PFSK-1 (cell line): ENCODE measurements around the gene SGSH.

Experiments
- FOXP2 ChIP-seq: optimal IDR thresholded peaks from 2 replicates; pipeline ENCODE3; 2011; ENCODE audit warnings: borderline replicate concordance, control low read depth, inconsistent platforms; ENCODE audit not compliant: insufficient read depth; ENCODE audit errors: extremely low read length, extremely low read depth
- POLR2AphosphoS5 ChIP-seq: IDR thresholded peaks from 2 replicates; pipeline ENCODE4 v1.6.1; 2012; ENCODE audit warnings: low read depth, mild to moderate bottlenecking, control low read depth, low read length, moderate library complexity
- TAF1 ChIP-seq: IDR thresholded peaks from 2 replicates; pipeline ENCODE4 v1.6.1; 2012; ENCODE audit warnings: low read length, control low read depth, borderline replicate concordance; ENCODE audit not compliant: insufficient read depth
- TF ChIP-seq, protein P1 (sequence below), 2 experiments: IDR thresholded peaks; 2 replicates each; pipeline versions ENCODE4 v1.6.1 to v1.8.0; 2011 to 2012; ENCODE audit warnings: low read depth in 2 of 2, low read length in 2 of 2, control low read depth in 1 of 2, inconsistent platforms in 1 of 2, mild to moderate bottlenecking in 1 of 2, moderate library complexity in 1 of 2; ENCODE audit not compliant: insufficient read depth in 1 of 2

DNA sequence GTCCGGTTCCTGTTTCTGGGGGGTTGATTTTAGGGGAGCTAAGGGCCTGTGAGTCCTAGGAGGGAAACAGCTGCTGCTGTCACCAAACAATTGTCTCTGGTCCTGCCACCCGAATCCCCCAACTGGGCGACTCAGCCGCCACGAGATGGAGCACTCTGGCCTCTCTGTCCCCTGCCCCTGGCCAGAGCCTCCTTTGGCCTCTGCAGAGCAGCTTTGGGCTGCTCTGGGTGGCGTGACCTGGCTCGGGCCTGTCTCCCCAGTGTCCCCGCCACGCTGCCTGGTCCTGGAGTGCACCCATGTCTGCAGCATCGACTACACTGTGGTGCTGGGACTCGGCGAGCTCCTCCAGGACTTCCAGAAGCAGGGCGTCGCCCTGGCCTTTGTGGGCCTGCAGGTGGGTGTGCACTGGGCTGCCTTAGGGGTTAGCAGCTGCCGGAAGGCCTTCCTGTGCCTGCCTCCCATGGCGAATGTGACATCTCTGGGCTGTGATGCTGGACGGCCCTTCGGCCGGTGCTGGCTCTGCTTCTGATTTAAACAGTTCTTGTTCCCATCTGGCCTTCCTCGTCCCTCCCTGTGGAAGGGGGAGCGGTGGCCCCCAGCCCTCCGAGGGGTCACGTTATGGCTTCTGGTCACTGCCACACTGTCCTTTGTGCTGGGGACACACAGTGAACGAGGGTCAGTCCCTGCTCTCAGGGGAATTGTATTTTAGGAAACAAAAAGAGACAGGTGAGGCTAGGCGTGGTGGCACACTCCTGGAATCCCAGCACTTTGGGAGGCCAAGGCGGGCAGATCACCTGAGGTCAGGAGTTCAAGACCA is 29.0 kb upstream of the SGSH start:
- TF ChIP-seq FOXP2: no peak
- no peak for TF ChIP-seq TAF1
- TF ChIP-seq POLR2AphosphoS5: no peak
- TF ChIP-seq, protein P1, sequence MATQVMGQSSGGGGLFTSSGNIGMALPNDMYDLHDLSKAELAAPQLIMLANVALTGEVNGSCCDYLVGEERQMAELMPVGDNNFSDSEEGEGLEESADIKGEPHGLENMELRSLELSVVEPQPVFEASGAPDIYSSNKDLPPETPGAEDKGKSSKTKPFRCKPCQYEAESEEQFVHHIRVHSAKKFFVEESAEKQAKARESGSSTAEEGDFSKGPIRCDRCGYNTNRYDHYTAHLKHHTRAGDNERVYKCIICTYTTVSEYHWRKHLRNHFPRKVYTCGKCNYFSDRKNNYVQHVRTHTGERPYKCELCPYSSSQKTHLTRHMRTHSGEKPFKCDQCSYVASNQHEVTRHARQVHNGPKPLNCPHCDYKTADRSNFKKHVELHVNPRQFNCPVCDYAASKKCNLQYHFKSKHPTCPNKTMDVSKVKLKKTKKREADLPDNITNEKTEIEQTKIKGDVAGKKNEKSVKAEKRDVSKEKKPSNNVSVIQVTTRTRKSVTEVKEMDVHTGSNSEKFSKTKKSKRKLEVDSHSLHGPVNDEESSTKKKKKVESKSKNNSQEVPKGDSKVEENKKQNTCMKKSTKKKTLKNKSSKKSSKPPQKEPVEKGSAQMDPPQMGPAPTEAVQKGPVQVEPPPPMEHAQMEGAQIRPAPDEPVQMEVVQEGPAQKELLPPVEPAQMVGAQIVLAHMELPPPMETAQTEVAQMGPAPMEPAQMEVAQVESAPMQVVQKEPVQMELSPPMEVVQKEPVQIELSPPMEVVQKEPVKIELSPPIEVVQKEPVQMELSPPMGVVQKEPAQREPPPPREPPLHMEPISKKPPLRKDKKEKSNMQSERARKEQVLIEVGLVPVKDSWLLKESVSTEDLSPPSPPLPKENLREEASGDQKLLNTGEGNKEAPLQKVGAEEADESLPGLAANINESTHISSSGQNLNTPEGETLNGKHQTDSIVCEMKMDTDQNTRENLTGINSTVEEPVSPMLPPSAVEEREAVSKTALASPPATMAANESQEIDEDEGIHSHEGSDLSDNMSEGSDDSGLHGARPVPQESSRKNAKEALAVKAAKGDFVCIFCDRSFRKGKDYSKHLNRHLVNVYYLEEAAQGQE (IDR thresholded peaks at IDR 0.05; ENCODE audit: insufficient read depth in 1 of 2, low read depth in 2 of 2, low read length in 2 of 2): no peak
